HEK293T (cell line): ENCODE measurements around the gene BLOC1S2.

Source experiments
- CTCF ChIA-PET: fragments of 350-600 bp; formaldehyde crosslinking; extraction: SDS; loops from one replicate; lab custom pipeline; 2021; ENCODE audit warnings: antibody characterized with exemption, inconsistent platforms; lab: Yijun Ruan, JAX
- POLR2A ChIA-PET: fragments of 350-600 bp; formaldehyde crosslinking; extraction: SDS; loops from one replicate; lab custom pipeline; 2020; ENCODE audit warnings: antibody characterized with exemption, inconsistent platforms; lab: Yijun Ruan, JAX
- DNase-seq: peaks from one replicate; pipeline ENCODE4 v3.0.0; 2012; ENCODE audit warnings: mixed read lengths; ENCODE audit errors: extremely low spot score
- ARNT ChIP-seq: fragments of 450-650 bp; IDR thresholded peaks from 2 replicates; pipeline ENCODE4 v1.6.1; 2017; ENCODE audit warnings: mild to moderate bottlenecking
- BHLHE40 ChIP-seq: fragments of 450-650 bp; IDR thresholded peaks from 2 replicates; pipeline ENCODE4 v1.6.1; 2016; ENCODE audit warnings: mild to moderate bottlenecking, moderate library complexity, borderline replicate concordance
- CTBP1 ChIP-seq: fragments of 450-650 bp; IDR thresholded peaks from 2 replicates; pipeline ENCODE4 v1.6.1; 2016; ENCODE audit warnings: borderline replicate concordance
- FOXA1 ChIP-seq: fragments of 450-650 bp; IDR thresholded peaks from 2 replicates; pipeline ENCODE4 v1.6.1; 2016; ENCODE audit warnings: mild to moderate bottlenecking
- FOXK2 ChIP-seq: fragments of 450-650 bp; IDR thresholded peaks from 2 replicates; pipeline ENCODE4 v1.6.1; 2016; ENCODE audit warnings: mild to moderate bottlenecking
- FOXM1 ChIP-seq: fragments of 450-650 bp; IDR thresholded peaks from 2 replicates; pipeline ENCODE4 v1.6.1; 2017; ENCODE audit warnings: mild to moderate bottlenecking, borderline replicate concordance
- HDGF ChIP-seq: fragments of 450-650 bp; IDR thresholded peaks from 2 replicates; pipeline ENCODE4 v1.6.1; 2017; ENCODE audit warnings: antibody characterized with exemption, borderline replicate concordance
- L3MBTL2 ChIP-seq: fragments of 450-650 bp; conservative IDR thresholded peaks from 2 replicates; pipeline ENCODE4 v1.6.1; 2016; ENCODE audit warnings: mild to moderate bottlenecking
- LEF1 ChIP-seq: fragments of 450-650 bp; IDR thresholded peaks from 2 replicates; pipeline ENCODE4 v1.6.1; 2017; ENCODE audit warnings: mild to moderate bottlenecking, borderline replicate concordance
- NFRKB ChIP-seq: fragments of 450-650 bp; IDR thresholded peaks from 2 replicates; pipeline ENCODE4 v1.6.1; 2016; ENCODE audit warnings: mild to moderate bottlenecking, moderate library complexity
- SP1 ChIP-seq: fragments of 450-650 bp; IDR thresholded peaks from 2 replicates; pipeline ENCODE4 v1.6.1; 2017
- SUZ12 ChIP-seq: fragments of 450-650 bp; IDR thresholded peaks from 2 replicates; pipeline ENCODE4 v1.6.1; 2016; ENCODE audit warnings: mild to moderate bottlenecking
- TARDBP ChIP-seq: fragments of 450-650 bp; IDR thresholded peaks from 2 replicates; pipeline ENCODE4 v1.6.1; 2016
- ZNF384 ChIP-seq: fragments of 450-650 bp; IDR thresholded peaks from 2 replicates; pipeline ENCODE4 v1.6.1; 2016
- TF ChIP-seq, protein P1 (sequence below): fragments of 450-650 bp; IDR thresholded peaks from 2 replicates; pipeline ENCODE4 v1.6.1; 2016

Gene BLOC1S2

DNA sequence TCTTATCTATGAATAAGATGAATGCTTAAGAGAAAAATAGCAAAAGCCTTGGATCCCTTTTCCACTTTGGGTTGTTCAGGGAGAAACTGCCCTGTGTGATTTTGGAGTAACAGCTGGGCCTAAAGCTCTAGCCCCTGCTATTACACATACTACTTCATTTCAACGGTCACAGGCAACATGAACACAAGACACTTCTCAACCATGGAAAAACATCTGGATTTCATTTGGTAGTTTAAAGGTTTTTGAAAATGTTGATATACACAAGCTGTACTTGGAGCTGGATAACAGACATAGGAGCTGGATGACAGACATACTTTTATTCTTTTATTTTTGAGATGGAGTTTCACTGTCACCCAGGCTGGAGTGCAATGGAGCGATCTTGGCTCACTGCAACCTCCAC, 54.4 kb downstream of the BLOC1S2 start:
- CTCF ChIA-PET, result interaction anchor here (1.0 kb wide), 1 partner anchor 8 kb away, joined by 3 read pairs; no protein-coding TSS in a partner anchor

DNA sequence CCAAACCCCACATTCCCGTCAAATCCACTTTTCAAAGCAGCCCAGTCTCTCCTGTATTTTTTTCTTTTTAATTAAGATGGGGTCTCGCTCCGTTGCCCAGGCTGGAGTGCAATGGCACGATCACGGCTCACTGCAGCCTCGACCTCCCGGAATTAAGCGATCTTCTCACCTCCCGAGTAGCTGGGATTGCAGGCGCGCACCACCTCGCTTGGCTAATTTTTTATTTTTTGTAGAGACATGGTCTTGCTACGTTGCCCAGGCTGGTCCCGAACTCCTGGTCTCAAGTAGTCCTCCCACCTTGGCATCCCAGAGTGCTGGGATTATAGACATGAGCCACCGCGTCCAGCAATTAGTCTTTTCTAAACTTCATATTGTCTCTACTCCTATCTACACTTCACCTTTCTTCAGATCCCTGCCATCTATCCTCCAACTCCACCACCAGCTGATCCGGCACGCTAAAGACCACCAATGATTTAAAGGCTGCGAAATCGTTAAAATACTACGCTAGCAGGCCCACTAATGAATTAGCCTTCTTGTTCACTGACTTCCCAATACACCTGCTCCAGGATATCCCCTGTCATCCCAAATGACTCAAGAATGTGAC, 56.6 kb downstream of the BLOC1S2 start:
- DNase-seq, result no peak
- ChIA-PET CTCF (no interaction called here), POLR2A (no interaction called here)
- no peak for TF ChIP-seq ARNT
- TF ChIP-seq FOXM1, result no peak
- TF ChIP-seq, protein P1, sequence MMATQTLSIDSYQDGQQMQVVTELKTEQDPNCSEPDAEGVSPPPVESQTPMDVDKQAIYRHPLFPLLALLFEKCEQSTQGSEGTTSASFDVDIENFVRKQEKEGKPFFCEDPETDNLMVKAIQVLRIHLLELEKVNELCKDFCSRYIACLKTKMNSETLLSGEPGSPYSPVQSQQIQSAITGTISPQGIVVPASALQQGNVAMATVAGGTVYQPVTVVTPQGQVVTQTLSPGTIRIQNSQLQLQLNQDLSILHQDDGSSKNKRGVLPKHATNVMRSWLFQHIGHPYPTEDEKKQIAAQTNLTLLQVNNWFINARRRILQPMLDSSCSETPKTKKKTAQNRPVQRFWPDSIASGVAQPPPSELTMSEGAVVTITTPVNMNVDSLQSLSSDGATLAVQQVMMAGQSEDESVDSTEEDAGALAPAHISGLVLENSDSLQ, result no peak
- no peak for TF ChIP-seq SUZ12
- TF ChIP-seq BHLHE40, result no peak
- TF ChIP-seq HDGF, result no peak
- TF ChIP-seq L3MBTL2, result no peak
- no peak for TF ChIP-seq ZNF384
- TF ChIP-seq FOXK2, result no peak
- no peak for TF ChIP-seq CTBP1
- TF ChIP-seq NFRKB, result no peak
- TF ChIP-seq TARDBP, result no peak

More for the DNA sequence above, 54.4 kb downstream of the BLOC1S2 start:
- POLR2A ChIA-PET, result no interaction called here
- DNase-seq, result no peak
- no peak for TF ChIP-seq SP1
- TF ChIP-seq, protein P1, result no peak
- no peak for TF ChIP-seq HDGF
- no peak for TF ChIP-seq FOXA1
- no peak for TF ChIP-seq FOXK2
- TF ChIP-seq FOXM1, result no peak
- no peak for TF ChIP-seq NFRKB
- no peak for TF ChIP-seq SUZ12
- no peak for TF ChIP-seq ARNT

DNA sequence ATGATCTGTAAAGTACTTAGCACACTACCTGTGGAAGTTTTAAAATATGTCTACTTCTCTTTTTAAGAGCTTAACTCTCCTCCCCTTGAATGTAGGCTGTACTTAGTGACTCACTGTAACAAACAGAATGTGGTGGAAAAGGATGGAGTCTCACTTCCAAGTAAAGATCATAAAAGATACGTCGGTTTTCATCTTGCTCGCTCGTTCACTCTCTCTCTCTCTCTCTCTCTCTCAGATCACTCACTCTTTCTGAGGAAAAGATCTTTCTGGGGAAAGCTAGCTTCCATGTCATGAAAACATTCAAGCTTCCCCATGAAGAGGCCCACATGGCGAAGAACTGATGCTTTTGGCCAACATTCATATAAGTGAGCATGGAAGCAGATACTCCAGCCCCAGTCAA, 62.6 kb downstream of the BLOC1S2 start:
- DNase-seq, result no peak
- no peak for TF ChIP-seq NFRKB
- no peak for TF ChIP-seq CTBP1
- no peak for TF ChIP-seq LEF1
- no peak for TF ChIP-seq HDGF
- TF ChIP-seq FOXM1, result no peak
- ChIA-PET CTCF (no interaction called here), POLR2A (no interaction called here)
